A673 (cell line): Measurements from ENCODE around the gene HMGCS2.

Experiments used
- EZH2 ChIP-seq: fragments of 200-600 bp; sonication (generic); IDR thresholded peaks from 2 replicates; pipeline ENCODE4 v1.6.1; 2017; ENCODE audit warnings: borderline replicate concordance, low read depth, mild to moderate bottlenecking, mixed read lengths, antibody characterized with exemption, low read length; ENCODE audit not compliant: poor library complexity, severe bottlenecking
- TF ChIP-seq, protein P1 (sequence below): fragments of 300-800, 200-600 bp; sonication (generic); conservative IDR thresholded peaks from 2 replicates; pipeline ENCODE4 v1.5.1; 2017; ENCODE audit warnings: low read depth, mild to moderate bottlenecking, antibody characterized with exemption, low read length, moderate library complexity, mixed read lengths

DNA sequence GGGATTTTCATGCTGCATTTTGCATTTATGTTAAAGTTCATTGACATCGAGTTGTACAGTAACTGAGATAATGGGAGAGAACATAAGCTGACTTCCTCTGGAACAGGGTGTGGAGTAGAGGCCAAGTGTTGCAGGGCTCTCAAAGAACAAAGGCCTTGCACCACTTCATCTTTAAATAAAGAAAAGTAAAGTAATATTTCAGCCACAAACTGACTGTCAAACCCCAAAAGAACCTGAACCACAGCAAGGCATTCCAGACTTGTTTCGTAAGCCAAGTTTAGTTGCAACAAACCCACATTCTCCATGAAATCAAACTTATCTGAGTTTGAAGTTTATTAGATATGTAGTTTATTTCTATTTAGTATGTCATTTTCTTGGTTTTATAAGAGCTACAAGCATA lies 19.1 kb upstream of the HMGCS2 start:
- TF ChIP-seq, protein P1, sequence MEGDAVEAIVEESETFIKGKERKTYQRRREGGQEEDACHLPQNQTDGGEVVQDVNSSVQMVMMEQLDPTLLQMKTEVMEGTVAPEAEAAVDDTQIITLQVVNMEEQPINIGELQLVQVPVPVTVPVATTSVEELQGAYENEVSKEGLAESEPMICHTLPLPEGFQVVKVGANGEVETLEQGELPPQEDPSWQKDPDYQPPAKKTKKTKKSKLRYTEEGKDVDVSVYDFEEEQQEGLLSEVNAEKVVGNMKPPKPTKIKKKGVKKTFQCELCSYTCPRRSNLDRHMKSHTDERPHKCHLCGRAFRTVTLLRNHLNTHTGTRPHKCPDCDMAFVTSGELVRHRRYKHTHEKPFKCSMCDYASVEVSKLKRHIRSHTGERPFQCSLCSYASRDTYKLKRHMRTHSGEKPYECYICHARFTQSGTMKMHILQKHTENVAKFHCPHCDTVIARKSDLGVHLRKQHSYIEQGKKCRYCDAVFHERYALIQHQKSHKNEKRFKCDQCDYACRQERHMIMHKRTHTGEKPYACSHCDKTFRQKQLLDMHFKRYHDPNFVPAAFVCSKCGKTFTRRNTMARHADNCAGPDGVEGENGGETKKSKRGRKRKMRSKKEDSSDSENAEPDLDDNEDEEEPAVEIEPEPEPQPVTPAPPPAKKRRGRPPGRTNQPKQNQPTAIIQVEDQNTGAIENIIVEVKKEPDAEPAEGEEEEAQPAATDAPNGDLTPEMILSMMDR = no peak
- TF ChIP-seq EZH2 = no peak
